COLO668 (cell line): ENCODE data around the gene HPGDS.
"Not testable (repeated sequence)": the region's sequence is repeated elsewhere in the genome, so short reads cannot be mapped to it uniquely, and the experiment has no call there.

Source experiments
- DNase-seq: peaks from one replicate; lab custom pipeline; 2025; ENCODE audit not compliant: unreplicated experiment; lab: John Stamatoyannopoulos, UW

The HPGDS gene

DNA sequence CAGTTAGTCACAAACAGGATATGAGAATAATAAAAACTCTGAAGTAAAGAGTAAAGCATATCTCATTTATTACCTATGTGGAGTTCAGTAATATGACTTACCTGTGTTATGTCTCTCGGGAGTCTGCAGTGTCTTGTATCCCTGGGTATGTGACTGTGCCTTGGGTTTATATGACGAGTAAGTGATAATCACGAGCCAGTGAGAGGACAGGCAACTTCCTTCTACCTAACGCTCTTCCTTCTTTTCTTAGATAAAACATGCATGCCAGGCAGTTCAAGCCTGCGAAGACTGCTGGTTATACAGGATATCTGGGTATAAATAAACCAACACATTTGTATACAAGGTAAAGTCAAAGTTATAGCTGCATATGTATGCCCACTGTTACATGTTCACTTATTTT lies at the start of gene HPGDS:
HPGDS (minus strand) TSS at position 143 of the 400 bp plus-strand sequence. CDS start 8,207 bp downstream, outside the sequence.
- DNase-seq = no peak

- DNase-seq = no peak
These were observed 48.3 kb upstream of the HPGDS start for GRCh38 chr4:94390804-94391410.

DNA sequence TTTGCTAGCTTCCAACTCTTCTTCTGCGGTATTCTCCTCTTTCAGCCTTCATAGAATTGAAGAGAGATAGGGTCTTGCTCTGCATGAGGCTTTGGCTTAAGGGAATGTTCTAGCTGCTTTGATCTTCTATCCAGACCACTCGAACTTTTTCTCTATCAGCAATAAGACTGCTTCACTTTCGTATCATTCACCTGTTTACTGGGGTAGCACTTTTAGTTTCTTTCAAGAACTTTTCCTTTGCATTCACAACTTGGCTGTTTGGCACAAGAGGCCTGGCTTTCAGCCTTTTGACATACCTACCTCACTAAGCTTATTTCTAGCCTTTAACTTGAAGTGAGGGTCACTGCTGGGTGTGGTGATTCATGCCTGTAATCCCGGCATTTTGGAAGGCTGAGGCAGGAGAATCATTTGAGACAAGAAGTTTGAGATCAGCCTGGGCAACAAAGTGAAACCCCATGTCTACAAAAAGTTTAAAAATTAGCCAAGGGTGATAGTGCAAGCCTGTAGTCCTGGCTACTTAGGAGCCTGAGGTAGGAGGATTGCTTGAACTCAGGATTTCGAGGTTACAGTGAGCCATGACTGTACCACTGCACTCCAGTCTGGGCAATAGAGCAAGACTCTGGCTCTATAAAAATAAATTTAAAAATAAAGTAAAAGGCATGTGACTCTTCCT lies 47.1 kb upstream of the HPGDS start:
- no peak for DNase-seq

GRCh38 chr4:94387965-94388364 lies 45.3 kb upstream of the HPGDS start:
- not testable (repeated sequence) for DNase-seq

- not testable (repeated sequence) for DNase-seq
These were observed 42.8 kb upstream of the HPGDS start for GRCh38 chr4:94385452-94385851.

DNA sequence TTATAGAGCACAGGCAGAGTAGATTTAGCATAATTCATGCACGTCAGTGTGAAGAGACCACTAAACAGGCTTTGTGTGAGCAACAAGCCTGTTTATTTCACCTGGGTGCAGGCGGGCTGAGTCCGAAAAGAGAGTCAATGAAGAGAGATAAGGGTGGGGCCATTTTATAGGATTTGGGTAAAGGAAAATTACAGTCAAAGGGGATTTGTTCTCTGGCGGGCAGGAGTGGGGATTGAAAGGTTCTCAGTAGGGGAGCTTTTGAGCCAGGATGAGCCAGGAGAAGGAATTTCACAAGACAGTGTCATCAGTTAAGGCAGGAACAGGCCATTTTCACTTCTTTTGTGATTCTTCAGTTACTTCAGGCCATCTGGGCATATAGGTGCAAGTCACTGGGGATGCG lies 40.3 kb upstream of the HPGDS start:
- DNase-seq = not testable (repeated sequence)

DNA sequence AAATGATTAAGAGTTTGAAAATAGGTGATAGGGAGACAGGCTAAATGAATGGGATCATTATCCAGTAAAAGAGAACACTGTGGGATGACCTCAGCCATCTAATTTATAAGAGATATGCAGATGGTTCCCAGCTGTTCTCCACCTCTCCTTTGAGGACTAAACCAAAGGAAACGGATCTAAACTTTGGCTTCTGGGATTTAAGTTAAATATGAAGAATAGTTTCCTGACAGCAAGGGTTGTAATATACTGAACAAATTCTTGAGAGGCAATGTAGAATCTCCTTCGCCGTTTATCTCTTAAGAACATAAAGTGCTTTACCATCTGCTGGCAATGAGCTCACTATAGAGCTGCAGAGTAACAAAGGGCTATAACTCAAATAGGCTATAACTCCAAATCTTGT lies 35.4 kb upstream of the HPGDS start:
- no peak for DNase-seq

- no peak for DNase-seq
These were observed 34.7 kb upstream of the HPGDS start for GRCh38 chr4:94377294-94377693.

DNA sequence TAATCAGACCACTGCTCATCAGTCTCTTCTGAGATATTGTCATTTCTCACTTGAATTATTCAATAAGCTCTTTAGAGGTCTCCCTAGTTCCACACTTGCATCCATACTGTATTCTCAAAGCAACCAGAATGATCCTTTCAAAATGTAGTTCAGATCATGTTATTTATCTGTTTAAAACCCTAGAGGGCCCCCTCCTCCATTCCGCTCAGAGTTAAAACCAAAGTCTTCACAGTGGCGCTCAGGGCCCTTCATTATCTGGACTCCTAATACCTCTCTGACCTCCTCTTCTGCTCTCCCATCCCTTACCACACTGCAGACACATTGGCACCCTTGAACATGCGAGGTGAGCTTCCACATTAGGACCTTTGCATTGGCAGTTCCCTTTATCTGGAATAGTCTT lies 32.7 kb upstream of the HPGDS start:
- no peak for DNase-seq

GRCh38 chr4:94373752-94374151 lies 31.1 kb upstream of the HPGDS start:
- DNase-seq = no peak

DNA sequence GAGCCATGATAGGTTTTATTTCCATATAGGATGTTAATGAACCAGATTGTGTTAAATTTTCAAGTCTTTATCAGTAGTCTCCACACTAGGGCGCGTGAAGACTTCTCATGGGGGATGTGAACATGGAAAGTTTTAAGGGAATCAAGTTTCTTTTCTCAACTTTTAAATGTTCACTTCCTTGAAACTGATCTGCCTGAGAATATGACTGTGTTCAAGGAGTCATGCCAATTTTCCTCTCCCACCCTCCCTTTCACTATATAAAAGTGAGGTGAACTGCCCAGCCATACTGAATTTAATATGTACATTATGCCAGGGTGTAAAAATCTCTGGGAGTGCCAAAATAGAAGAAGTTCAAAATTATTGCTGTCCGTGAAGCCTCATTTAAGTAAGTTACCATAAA lies 30.4 kb upstream of the HPGDS start:
- DNase-seq = no peak

- no peak for DNase-seq
These were observed 29.8 kb upstream of the HPGDS start for GRCh38 chr4:94372228-94372978.

- no peak for DNase-seq
These were observed 28.7 kb upstream of the HPGDS start for GRCh38 chr4:94371290-94371689.

DNA sequence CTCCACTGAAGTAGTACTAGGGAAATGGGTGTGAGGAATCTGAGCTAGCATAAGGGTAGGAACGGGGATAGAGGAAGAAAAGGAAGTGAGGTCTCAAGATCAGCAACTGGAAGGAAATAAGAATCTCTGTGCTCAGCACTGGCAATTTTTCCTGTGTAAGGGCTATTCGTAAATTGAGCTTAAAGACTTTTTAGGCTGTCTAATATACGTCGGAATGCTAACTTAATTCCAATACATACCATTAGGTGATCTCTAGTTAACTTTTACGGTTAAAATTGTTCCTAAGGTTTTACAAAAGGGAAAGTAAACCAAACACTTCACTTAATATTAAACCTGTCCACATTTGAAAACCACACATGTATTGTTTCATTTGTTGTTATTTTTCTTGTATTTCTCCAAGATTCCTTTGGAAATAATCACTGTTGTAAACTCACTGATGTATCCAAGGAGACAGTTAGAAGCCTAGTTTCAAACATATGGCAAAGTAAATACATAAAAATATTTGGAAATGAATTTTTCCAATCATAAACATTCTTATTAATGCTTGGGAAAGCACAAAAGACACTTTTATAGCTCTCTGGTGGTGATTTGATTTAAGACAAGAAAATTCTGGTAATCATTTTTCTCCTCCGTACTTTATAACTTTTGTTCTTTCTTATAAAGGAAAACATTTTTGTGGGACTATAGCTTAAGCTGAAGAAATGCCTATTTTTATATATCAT lies 28.1 kb upstream of the HPGDS start:
- DNase-seq = no peak

- DNase-seq = no peak
These were observed 26.4 kb upstream of the HPGDS start for GRCh38 chr4:94369046-94369445.

DNA sequence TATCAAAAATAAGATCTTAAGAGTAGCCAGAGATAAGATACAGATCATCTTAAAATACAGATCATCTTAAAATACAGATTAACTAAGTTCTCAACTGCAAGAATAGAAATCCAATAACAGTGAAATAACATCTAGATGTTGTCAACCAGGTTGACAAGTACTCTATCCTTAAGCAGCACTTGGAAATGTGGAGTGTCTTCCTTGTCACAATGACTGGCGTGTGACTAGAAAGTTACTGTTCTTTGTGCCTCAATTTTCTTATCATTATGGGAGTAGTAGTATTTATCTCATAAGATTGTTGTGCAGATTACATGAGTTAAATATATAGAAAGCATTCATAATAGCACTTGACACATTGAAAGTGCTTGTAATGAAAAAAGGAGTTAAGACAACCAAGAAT lies 25.8 kb upstream of the HPGDS start:
- no peak for DNase-seq

- no peak for DNase-seq
These were observed 22.7 kb upstream of the HPGDS start for GRCh38 chr4:94365304-94365703.

DNA sequence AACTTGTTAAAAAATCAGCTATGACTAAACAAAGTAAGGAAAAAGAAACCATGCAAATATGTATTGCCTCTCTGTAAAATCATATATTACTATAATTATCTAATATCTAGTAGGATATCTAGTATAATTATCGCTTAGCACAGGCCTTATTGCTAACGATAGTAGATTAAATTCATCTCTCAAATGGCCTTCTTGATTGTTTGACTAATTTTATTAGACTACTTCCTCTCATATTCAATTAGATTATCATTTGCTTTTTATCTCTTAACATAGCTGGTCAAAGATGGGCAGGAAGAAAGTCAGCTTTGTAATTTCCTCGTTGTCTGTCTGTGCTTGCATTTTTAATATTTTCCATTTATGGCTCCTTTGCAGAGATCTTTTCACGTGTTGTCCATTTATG lies 21.9 kb upstream of the HPGDS start:
- DNase-seq = no peak

- no peak for DNase-seq
These were observed 20.6 kb upstream of the HPGDS start for GRCh38 chr4:94363136-94363655.

DNA sequence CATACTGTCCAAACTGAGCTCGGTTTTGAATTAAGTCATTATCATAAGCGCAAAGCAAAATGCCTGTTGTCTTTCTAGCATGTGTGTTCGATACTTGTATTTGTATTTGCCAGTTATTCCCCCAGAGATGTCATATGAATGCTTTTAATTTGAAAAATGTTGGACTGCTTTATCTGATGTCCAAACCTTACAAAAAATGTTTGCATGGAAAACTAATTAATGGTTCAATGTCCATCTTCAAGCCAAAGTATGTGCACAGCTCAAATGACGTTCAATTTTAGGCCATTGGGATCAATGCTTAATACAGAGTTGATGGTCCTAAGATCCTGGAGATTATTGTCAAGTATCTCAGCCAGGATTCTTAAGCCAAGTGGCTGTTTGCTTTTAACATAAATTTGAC lies 17.2 kb upstream of the HPGDS start:
- no peak for DNase-seq

DNA sequence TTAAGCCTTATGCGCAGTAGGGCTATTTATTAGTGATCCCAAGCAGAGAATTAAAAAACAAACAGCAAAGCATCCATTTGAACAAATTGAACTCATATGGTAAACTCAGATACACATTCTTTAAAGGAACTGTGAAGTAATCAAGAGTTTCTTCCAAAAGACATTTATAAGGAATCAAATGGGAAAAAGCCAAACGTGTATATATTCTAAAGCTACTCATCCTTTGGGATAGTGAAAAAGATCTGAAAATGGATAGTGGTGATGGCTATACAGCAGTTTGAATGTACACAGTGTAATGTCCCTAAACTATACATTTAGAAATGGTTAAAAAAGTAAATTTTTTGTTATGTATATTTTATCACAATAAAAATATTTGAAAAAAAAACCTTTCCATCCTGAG lies 16.6 kb upstream of the HPGDS start:
- DNase-seq = no peak
